ENCODE results near the gene KCNQ1.

Gene KCNQ1

DNA sequence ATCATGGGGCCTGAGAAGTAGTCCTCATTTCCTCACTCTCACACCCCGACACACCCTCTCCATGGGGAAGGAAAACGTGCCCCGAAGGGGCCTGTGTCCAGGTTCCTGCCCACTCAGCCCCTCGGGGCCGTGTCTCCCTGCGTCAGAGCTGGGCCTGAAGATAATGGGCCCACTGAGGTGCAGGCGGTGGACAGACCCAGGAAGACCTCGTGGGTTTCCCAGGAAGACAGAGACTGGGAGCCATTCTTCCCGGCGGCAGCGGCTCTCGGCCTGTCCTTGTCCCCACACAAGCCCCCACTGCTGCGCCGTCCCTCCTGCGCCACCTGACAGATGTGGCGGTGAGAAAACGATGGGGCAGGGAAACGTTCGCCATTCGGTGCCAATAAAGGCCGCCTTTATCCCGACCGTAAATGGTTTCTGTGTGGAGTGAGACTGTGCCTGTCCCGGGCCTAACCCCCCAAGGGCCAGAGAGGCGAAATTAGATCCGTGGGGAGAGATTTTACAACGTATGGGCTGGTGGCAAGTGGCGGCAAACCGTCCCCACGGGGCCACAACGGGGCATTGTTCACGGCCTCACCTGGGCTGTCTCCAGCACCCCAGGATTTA is 351.8 kb downstream of the KCNQ1 start:
- no peak for DNase-seq (ENCODE audit: low spot score)

DNA sequence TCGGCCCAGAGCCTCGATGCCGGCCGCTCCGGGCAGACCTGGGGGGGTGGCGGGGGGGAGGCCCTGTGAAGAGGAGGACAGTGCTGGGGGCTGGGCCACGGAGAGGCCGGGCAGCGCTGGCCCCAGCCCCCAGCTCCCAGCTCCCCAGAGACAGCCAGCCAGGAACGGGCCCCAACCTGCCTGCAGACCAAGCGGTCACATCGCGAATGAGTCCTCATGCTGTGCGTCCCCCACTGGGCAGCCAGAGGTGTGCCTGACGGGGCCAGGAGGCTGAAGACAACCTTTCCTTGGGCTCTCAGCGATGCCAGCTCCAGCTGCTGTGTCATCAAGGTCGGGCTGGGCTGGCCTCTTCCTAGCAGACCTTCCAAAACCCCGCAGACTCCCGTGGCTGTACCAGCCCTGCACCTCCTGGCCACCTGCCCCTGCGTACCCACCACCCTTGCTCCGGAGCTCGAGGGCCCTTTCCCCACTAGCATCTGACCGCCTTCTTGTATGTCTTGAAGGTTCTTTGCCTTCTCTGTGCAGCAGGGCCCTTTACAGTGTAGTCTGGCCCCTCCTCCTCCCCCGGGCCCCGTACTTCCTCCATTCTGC is 352.4 kb downstream of the KCNQ1 start:
- DNase-seq (ENCODE audit: low spot score), result no peak

DNA sequence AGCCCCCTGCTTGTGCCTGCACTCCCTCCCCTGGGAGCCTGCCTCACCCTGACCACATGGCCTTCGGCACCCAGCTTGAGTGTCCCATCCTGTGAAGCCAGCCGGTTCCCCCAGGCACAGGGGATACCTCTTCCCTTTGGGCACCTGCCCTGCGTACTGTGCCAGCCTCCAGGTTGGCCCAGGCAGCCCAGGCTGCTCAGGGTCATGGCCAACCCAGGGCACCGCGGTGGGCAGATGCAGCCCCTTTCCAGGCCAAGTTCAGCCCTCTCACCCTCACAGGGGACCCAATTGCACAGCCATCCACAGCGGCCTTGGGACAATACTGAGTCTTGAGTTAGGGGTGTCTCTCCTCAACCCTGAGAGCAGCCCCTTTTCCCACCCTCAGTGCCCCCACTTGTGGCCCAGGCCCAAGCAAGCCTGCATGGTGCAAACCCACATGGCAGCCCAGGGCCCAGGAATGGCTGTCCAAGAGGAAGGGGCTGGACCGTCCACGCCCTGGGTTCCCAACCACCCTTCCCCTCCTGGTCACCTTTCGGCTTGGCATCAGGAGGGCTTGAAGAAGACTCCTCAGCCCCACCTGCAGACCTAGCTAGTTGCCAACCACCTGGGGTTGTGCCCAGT is 353.0 kb downstream of the KCNQ1 start:
- DNase-seq (ENCODE audit: low spot score), result no peak

DNA sequence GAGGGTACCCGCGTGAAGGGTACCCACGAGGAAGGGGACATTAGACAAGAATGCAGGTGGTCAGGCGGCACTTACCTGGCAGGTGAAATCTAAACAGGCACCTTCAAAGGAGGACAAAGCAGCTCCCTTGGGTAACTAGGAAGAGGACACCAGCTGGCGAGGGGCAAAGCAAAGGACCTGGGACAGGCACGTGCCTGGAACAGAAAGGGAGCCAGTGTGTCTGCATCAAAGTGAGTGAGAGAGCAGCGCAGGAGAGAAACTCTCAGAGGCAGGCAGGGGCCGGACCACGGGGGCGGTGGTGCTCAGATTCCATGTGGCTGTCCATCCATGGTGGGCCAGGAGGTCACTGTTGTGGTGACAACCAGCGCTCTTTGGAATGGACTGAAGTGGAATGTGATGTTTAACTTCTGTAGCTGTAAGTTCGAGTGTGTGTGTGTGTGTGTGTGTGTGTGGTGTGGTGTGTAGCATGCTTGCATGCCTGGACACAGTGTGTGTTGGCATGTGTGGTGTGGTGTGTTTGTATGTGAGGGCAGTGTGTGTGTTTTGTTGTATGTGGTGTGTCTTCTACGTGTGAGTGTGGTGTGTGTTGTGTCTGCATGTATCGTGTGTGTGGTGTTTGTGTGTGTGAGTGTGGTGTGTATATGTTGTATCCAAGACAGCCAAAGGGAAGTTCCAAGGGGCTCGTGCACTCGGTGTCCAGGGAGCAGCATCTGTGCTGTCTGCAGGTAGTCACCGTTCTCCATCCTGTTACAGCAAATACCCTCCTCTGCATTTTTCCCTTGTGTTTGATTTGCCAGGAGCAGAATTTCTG is 354.3 kb downstream of the KCNQ1 start:
- DNase-seq (ENCODE audit: low spot score), result no peak

DNA sequence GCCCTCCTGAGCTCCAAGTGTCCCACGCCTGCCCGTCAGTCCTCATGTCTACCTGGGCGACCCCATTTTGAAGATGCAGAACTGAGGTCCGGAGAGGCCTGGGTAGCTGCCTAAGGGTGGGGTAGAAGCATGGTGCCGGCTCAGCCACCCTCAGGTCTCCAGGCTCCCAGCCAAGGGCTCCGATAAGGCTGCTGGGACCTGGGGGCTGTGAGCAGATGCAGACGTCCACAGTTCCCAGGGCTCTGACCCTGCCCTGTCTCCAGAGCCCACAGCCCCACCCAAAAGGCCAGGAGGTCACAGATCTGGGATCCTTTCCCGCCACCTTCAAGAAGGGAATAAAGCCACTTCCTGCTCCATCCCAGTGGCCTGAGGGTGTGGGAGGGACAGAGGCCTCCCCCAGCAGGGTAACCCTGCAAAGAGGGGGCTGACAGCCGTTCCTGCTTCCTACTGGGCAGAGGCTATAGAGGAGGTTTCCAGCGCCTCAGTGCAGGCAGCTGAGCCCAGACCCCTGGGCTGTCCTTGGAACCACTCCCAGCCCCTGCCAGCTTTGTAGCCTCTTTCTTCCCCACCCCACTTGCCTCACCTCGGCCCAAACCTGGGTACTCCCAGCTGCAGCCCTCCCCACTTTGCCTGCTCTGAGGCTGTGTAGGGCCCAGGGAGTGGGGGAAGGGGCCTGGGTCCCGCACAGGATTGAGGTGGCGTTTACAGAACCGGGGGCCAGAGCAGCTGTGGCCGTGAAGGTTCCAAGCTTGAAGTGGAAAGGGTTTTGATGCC is 355.3 kb downstream of the KCNQ1 start:
- no peak for DNase-seq (ENCODE audit: low spot score)

DNA sequence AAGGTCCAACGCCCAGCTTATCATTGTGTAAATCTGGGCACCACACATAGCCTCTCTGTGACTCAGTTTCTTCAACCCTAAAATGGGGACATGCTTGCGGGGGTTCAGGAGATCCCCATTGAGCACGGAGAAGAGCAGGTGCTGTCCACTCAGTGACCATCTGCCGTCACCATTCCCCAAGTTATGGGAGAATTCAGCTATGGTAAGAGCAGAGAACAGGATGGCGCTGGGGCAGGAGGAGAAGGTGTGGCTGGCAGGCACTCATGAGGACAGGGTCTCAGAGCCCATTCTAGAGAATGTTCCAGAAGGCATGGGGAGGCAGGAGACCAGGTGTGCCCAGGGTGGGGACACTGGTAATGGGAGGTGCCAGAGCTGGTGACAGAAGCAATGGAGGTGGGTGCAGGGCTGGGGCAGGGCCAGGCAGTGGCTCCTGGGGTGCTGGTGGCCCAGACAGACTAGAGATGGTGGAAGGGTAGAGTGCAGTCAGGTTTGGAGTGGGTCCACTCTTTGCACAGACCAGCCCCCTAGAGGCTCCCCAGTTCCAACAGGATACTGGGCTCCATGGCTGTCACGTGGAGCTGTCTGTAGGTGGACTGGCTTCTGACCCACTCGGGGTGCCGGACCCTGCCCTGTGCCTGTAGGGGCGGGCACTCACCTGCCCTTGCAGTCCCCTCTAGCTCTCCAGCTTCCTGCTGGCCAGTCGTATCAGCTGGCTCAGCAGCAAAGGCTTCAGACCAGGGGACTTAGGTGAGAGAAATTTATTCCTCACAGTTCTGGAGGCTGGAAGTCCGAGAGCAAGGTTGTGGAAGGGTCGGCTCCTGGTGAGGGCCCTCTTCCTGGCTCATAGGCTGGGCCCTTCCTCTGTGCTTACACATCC is 356.1 kb downstream of the KCNQ1 start:
- DNase-seq (ENCODE audit: low spot score), result no peak

DNA sequence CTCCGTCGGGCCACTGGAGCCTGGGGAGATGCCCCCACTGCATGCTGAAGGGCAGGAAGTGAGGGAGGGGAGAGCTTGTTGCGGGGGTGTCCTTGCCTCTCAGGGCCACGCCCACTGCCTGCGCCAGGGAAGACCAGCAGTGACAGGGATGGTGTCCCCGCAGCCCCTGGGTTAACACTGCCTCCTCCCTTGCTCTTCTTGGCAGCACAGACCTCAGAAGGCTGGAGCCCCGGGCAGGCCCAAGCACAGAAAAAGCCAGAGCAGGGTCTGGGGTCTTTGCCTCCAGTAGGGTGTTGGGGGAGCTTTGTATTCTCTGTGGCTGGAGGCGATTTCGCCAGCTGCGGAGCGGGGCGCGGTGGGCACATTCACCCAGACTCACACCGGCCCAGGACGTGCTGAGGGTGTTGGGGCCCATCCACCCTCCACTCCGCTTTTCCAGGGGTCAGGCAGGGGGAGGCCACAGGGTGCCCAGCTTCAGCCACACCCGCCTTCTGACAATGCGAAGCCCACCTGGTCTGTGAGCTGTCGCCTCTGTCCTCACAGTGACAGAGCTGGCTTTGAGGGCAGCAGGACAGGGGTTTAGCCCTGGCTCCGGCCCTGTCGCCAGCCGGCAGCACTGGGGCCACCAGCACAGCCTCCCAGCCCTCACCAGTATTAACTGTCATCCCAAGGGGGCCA is 357.0 kb downstream of the KCNQ1 start:
- DNase-seq (ENCODE audit: low spot score), result no peak

DNA sequence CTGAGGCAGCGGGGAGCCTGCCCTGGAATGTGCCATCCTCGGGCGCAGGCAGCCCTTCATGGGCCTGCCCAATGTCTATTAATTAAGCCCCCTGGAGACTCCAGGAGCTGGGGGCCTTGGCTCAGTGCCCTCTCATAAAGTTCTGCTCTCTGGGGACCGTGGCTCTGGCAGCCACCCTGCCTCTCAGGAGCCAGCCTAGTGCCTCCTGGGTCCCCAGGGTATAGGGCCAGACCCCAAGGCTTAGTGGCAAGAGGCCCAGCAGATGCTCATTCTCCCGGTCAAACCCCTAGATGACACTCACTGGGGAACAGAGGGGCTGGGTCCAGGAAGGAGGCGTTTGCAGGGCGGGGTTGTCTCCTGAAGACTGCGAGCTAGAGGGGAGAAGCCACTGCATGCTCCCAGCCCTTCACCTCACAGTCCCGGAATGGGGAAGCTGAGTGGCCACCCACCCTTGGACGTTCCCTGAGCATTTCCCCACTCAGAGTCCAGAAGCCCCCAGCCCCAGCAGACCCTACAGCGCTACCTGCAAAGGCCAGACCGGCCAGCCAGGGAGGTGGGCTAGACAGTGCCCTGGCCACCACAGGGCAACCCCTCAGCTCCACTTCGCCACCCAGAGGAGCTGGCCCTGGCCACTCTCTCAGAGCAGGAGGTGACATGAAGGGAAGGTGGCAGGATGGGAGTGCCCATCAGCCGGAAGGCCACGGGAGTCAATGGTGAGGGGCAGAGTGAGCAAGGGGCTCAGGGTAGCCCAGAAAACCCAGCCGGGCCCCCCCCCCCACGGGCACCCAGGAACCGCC is 357.8 kb downstream of the KCNQ1 start:
- DNase-seq (ENCODE audit: low spot score), result no peak

DNA sequence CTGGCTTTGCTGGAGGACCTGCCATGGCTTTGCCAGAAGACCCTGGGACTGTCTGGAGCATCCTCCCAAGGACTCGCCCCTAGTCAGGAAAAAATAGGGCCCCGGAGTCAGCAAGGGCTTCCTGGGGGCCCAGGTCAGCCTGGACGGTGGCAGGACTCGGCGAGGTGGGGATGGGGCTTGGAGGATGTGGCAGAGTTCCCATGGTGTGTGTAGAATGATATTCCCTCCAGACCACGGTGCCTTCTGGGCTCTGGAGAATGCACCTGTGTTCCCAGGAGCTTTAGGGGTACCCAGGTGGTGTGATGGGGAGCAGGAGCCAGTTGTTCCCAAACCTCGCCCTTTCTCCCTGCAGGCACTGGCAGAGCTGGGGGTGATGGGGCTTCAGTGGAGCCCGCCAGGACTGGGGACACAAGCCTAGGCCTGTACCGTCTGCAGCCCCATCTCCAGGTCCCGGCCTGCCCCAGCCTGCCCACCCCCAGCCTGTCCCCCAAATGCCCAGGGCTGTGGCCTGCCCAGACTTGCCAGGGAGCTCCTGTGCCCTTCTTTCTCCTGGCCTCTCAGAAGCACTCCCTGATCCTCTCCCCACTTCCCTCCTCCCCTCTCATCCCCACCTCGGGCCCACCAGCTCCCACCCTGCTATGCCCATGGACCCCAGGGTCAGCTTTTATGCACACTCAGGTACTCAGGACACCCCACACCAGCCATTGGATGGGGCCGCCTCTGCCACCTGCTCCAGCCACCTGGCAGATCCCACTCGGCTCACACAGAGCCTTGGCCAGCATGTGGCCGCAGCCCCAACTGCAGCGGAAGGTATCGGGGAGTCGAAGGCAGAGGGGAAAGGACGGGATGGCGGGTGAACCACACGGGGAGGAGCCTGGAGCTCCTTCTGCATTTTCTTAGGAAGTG is 358.6 kb downstream of the KCNQ1 start:
- DNase-seq (ENCODE audit: low spot score), result no peak

DNA sequence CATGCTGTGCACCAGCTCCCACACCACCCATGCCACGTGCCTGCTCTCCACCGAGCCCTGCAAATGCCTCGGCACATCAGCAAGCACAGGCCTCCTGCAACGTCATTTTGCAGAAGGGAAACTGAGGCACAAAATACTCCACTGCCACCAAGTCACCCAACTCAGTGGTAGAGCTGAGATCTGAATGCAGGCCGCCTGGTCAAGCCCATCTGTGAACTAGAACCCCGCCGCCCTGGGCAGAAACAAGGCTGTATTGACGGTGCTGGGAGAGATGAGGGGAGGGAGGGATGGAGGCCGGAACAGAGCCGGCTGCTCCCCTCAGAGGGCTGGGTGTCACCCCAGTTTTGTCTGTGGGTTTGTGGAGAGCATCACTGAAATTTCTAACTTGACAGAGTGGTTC is 359.4 kb downstream of the KCNQ1 start:
- no peak for DNase-seq (ENCODE audit: low spot score)

DNA sequence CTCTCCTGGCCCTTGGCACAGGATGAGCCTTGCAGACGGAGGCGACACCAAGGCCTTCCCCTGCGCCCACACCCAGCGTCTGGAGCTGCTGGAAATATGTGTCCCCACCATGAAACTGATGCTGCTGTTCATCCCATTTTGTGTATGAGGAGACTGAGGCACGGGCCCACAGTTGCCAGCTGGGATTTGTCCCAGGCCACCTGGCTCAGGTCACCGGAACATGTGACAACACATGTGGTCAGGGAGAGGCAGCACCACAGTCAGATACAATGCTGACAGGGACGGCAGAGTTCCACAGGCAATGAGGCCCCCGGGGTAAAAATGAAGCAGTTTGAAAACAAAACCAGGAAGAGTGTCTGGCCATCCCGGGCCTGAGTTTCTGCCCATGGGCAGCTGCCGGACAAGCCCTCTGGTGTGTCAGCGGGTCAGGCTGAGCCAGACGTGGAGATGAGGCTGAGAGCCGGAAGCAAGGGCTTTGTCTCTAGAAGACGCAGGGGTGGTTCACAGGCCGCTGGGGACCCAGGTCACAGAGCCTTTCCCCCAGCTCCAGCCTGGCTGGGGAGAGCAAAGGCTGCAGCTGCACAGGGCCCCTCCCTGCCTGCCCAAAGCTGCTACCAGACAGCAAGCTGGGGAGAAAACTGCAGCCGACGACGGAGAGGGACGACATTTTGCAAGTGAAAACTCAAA is 360.0 kb downstream of the KCNQ1 start:
- no peak for DNase-seq (ENCODE audit: low spot score)

DNA sequence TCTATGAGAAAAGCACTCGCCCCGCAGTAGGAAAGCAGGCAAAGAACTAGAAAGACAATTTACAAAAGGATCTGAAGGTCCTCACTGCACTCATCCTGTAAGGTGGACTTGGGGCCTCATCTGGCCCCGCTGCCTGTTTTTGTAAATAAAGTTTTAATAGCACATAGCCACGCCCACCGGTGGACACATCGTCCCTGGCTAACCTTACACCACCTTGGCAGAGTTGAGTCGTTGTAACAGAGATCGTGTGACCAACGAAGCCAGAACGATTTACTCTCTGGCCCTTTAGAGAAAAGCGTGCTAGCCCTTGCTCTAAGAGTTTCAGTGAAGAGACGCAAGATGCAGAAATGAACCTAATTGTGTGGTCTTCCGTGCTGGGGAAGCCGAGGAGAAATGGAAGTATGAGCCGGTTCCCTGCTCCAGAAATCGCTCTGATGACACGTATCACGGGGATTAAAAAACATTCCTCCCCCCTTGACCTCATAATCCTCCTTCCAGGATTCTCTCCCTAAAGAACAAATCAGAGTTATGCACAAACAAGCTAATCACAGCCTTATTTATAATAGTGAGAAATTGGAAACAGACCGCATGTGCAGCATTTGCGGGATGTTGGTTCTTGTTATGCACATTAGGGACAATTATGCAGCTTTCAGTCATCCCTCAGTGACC is 360.7 kb downstream of the KCNQ1 start:
- DNase-seq (ENCODE audit: low spot score), result no peak

DNA sequence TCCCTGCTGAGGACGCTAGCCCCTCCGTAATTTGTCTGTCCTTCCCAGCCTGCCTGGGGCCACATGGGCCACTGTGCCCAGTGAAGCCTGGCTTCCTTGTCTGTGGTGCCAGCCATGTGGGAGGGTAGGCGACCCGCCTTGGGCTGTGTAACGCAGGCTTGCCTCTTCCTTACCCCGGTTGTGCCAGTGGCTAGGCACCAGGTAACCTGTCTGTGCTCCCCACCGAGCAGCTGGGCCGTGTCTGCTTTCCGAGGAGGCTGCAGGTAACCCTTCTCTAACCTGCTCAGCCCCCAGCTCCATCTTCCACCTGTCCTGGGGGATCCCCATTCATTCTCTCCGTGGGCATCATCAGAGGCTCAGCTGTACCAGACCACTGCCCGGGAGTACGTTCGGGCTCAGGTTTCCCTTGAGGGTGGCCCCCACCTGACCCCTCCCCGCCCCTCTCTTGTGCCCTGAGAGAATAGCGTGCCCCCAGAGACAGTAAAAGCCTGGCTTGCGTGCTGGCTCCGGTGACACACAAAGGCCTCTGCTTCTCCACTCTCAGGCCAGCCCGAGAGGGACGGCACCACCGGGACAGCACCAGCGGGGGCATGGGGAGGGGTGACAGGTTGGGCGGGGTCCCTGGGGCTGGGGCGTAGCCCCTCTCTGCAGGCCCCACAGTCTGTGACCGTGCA is 361.7 kb downstream of the KCNQ1 start:
- DNase-seq (ENCODE audit: low spot score), result no peak

DNA sequence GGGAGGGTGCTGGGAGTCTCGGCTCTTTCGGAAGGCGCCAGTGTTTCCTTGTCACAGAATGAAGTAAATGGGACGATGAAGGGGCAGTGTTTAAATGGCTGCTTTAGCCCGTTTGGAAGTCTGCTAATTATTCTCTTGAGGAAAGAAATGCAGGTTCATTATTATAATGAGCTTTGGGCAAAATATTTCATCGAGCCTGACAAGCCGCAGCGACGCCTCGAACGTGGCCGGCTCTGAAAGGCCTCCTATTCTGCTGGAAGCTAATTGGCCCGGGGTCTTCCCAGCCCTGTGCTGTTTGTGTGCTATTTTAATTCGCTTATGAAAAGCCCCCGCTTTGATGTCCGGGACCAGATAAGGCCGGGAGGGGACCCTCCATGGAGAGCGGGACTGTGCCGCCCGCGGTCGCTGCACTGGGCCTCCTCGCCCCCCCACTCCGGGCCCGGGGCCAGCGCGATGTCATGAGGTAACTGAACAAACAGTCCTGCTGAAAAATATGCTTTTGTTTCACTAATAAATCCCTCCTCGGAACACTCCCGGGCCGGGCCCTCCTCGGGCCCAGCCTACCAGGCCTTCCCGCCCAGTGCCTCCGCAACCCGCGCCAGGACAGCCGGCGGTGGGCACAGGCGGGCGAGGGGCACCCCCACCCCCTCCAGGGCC is 362.3 kb downstream of the KCNQ1 start:
- no peak for DNase-seq (ENCODE audit: low spot score)

DNA sequence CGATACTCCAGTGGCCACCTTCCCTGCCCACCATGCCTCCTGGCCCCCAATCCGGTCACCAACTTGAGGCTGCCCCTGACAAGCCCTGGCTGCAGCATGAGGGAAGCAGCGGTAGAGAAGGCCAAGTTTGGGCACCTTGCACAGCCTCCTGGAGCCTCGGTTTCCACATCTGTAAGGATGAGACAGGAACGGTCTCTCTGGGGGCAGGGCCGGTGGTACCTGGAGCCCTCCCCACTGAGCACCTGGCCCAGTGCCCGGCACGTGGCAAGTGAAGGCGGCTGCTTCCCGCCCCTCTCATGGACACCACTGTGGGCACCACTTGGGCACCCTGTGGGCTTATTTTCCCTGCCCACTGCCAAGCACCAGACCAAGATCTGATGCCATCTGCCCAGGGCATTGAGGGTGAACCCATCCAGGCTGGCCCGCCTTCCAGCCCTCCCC is 363.0 kb downstream of the KCNQ1 start:
- DNase-seq (ENCODE audit: low spot score), result no peak

Data from CD4-positive, alpha-beta T cell treated with Interleukin-15 for 4 hours (primary cell).